H9 (cell line): ENCODE data around the gene MRM2. TPM values are rescaled to one million over a fixed set of nuclear protein-coding genes. Genes with fewer than 3 reads are reported as not detected.
A peak's percentile ranks its signal among the peaks of the same experiment; 100 is the strongest.

ENCODE experiments used
- DNase-seq: peaks from one replicate; pipeline ENCODE4 v3.0.0-alpha.2; 2017
- H2AFZ ChIP-seq: one replicate; pipeline ENCODE4 v1.6.1; 2013; ENCODE audit warnings: mild to moderate bottlenecking, low read length, control low read depth, moderate library complexity
- H2AK5ac ChIP-seq: 2 replicates; pipeline ENCODE4 v1.6.1; 2013; ENCODE audit warnings: low read length, control low read depth, mixed read lengths; ENCODE audit not compliant: insufficient read length
- H2BK120ac ChIP-seq: one replicate; pipeline ENCODE4 v1.6.1; 2013; ENCODE audit warnings: low read depth, mild to moderate bottlenecking, low read length, control low read depth, inconsistent platforms; ENCODE audit not compliant: poor library complexity, severe bottlenecking
- H2BK12ac ChIP-seq: 2 replicates; pipeline ENCODE4 v1.6.1; 2013; ENCODE audit warnings: low read length, control low read depth, mixed read lengths, low read depth; ENCODE audit not compliant: insufficient read length
- H2BK15ac ChIP-seq: 2 replicates; pipeline ENCODE4 v1.6.1; 2013; ENCODE audit warnings: low read depth, low read length, control low read depth
- H2BK20ac ChIP-seq: one replicate; pipeline ENCODE4 v1.6.1; 2013; ENCODE audit warnings: low read depth, mild to moderate bottlenecking, low read length, control low read depth, inconsistent platforms; ENCODE audit not compliant: poor library complexity, severe bottlenecking
- H2BK5ac ChIP-seq: 2 replicates; pipeline ENCODE4 v1.6.1; 2013; ENCODE audit warnings: low read length, control low read depth, mixed read lengths; ENCODE audit not compliant: insufficient read length
- H3K14ac ChIP-seq: 2 replicates; pipeline ENCODE4 v1.6.1; 2013; ENCODE audit warnings: low read length, control low read depth; ENCODE audit not compliant: insufficient read depth
- H3K18ac ChIP-seq: 2 replicates; pipeline ENCODE4 v1.6.1; 2013; ENCODE audit warnings: low read depth, mild to moderate bottlenecking, mixed read lengths, low read length, control low read depth; ENCODE audit not compliant: insufficient read length
- H3K23ac ChIP-seq: 2 replicates; pipeline ENCODE4 v1.6.1; 2013; ENCODE audit warnings: low read length, control low read depth, mixed read lengths, low read depth; ENCODE audit not compliant: insufficient read length
- H3K23me2 ChIP-seq: 2 replicates; pipeline ENCODE4 v1.6.1; 2013; ENCODE audit warnings: low read depth, mild to moderate bottlenecking, mixed read lengths, low read length, control low read depth; ENCODE audit not compliant: insufficient read length, poor library complexity, severe bottlenecking
- H3K27ac ChIP-seq: 2 replicates; pipeline ENCODE4 v1.5.1; 2013; ENCODE audit warnings: low read length, control low read depth, mixed read lengths, low read depth; ENCODE audit not compliant: insufficient read length
- H3K27me3 ChIP-seq: 2 replicates; pipeline ENCODE4 v1.6.1; 2013; ENCODE audit warnings: low read length, control low read depth, inconsistent platforms; ENCODE audit not compliant: insufficient read depth
- H3K4ac ChIP-seq: 2 replicates; pipeline ENCODE4 v1.6.1; 2013; ENCODE audit warnings: low read depth, mild to moderate bottlenecking, control low read depth, inconsistent platforms, low read length, moderate library complexity
- H3K4me1 ChIP-seq: 2 replicates; pipeline ENCODE4 v1.6.1; 2013; ENCODE audit warnings: low read length, control low read depth, inconsistent platforms; ENCODE audit not compliant: insufficient read depth
- H3K4me2 ChIP-seq: 2 replicates; pipeline ENCODE4 v1.6.1; 2013; ENCODE audit warnings: low read length, control low read depth, mixed read lengths; ENCODE audit not compliant: insufficient read length, insufficient read depth
- H3K56ac ChIP-seq: 2 replicates; pipeline ENCODE4 v1.6.1; 2013; ENCODE audit warnings: low read depth, mild to moderate bottlenecking, mixed read lengths, low read length, control low read depth; ENCODE audit not compliant: insufficient read length
- H3K79me1 ChIP-seq: 2 replicates; pipeline ENCODE4 v1.6.1; 2013; ENCODE audit warnings: low read depth, mild to moderate bottlenecking, moderate library complexity, low read length, control low read depth, inconsistent platforms; ENCODE audit not compliant: insufficient read depth, poor library complexity, severe bottlenecking
- H3K79me2 ChIP-seq: 2 replicates; pipeline ENCODE4 v1.6.1; 2013; ENCODE audit warnings: low read length, control low read depth, inconsistent platforms; ENCODE audit not compliant: insufficient read depth
- H3K9ac ChIP-seq: 2 replicates; pipeline ENCODE4 v1.6.1; 2013; ENCODE audit warnings: low read length, control low read depth, mixed read lengths; ENCODE audit not compliant: insufficient read length; ENCODE audit errors: extremely low read depth
- H3K9me3 ChIP-seq: one replicate; pipeline ENCODE4 v1.6.1; 2013; ENCODE audit warnings: low read depth, low read length, inconsistent platforms; ENCODE audit not compliant: control insufficient read depth
- H3T11ph ChIP-seq: one replicate; pipeline ENCODE4 v1.6.1; 2013; ENCODE audit warnings: mild to moderate bottlenecking, low read length, control low read depth, inconsistent platforms
- H4K20me1 ChIP-seq: one replicate; pipeline ENCODE4 v1.6.1; 2013; ENCODE audit not compliant: control insufficient read depth, insufficient read length, insufficient read depth
- H4K5ac ChIP-seq: 2 replicates; pipeline ENCODE4 v1.6.1; 2013; ENCODE audit warnings: low read depth, mild to moderate bottlenecking, mixed read lengths, low read length, control low read depth; ENCODE audit not compliant: insufficient read length
- H4K8ac ChIP-seq: replicated peaks from 2 replicates; pipeline ENCODE4 v1.6.1; 2013; ENCODE audit warnings: low read length, control low read depth, mixed read lengths, low read depth; ENCODE audit not compliant: insufficient read length
- H4K91ac ChIP-seq: 2 replicates; pipeline ENCODE4 v1.6.1; 2013; ENCODE audit warnings: low read depth, mild to moderate bottlenecking, moderate library complexity, mixed read lengths, low read length, control low read depth; ENCODE audit not compliant: insufficient read length
- H3K27ac Mint-ChIP-seq, 3 experiments: 2 replicates in 2 of 3; 3 replicates in 1 of 3; pipeline ENCODE4 v1.8.0; 2020 to 2021; ENCODE audit warnings: mixed read lengths in 3 of 3, mild to moderate bottlenecking in 1 of 3, moderate library complexity in 1 of 3
- H3K27me3 Mint-ChIP-seq: 2 replicates; pipeline ENCODE4 v1.8.0; 2021; ENCODE audit warnings: low read depth, mild to moderate bottlenecking, moderate library complexity, mixed read lengths
- H3K36me3 Mint-ChIP-seq, 3 experiments: 2 replicates in 2 of 3; 3 replicates in 1 of 3; pipeline ENCODE4 v1.8.0; 2020 to 2021; ENCODE audit warnings: low read depth in 3 of 3, mixed read lengths in 3 of 3; ENCODE audit not compliant: insufficient read depth in 1 of 3
- H3K4me1 Mint-ChIP-seq, 2 experiments: 2 replicates each; pipeline ENCODE4 v1.8.0; 2020; ENCODE audit warnings: mixed read lengths in 2 of 2
- H3K4me3 Mint-ChIP-seq, 2 experiments: 2 replicates in 1 of 2; 3 replicates in 1 of 2; pipeline ENCODE4 v1.8.0; 2020 to 2021; ENCODE audit warnings: mild to moderate bottlenecking in 2 of 2, mixed read lengths in 2 of 2, moderate library complexity in 1 of 2
- H3K9me3 Mint-ChIP-seq, 2 experiments: 2 replicates in 1 of 2; 3 replicates in 1 of 2; pipeline ENCODE4 v1.8.0; 2020; ENCODE audit warnings: mild to moderate bottlenecking in 2 of 2, mixed read lengths in 2 of 2, moderate library complexity in 1 of 2
- WGBS: extraction: QIAGEN DNeasy Blood & Tissue Kit; methylation state at CpG from one replicate; pipeline ENCODE4 v1.1.7; 2013; ENCODE audit warnings: missing lambda C conversion rate, low lambda C conversion rate, mixed read lengths; ENCODE audit not compliant: insufficient read length; ENCODE audit errors: extremely low coverage; 5-methylcytosine and 5-hydroxymethylcytosine counted together
- total RNA-seq: library from RNA; stranded (reverse); gene quantifications from 2 replicates; pipeline ENCODE4 v1.2.1, GENCODE V29; 2021
- TF ChIP-seq, protein P1 (sequence below): fragments of 200-600 bp; sonication (generic); conservative IDR thresholded peaks from 3 replicates; pipeline ENCODE4 v1.8.0; 2021; ENCODE audit warnings: antibody characterized with exemption, mild to moderate bottlenecking

The MRM2 gene
- total RNA-seq, 1 experiment from 2014 or later = 59.0 TPM

DNA sequence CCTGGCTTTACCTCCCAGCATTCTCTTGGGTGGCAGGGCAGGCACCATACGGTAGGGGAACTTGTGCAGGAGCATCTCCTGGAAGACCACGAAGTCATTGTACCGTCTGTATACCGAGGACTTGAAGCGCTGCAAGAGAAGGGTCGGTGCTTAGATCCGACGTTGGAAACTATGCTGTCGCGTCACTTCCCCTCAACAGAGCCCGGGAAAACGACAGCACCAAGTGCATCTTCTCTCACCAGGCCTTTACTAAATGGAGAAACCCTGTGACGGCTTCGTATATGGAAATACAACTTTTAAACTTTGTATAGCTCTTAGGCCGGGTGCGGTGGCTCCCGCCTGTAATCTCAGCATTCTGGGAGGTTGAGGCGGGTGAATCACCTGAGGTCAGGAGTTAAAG lies 33.1 kb upstream of the MRM2 start:
- Histone ChIP-seq H3K56ac (no peak overlapping the region), H2AFZ (no peak overlapping the region), H3K18ac (no peak overlapping the region), H2BK5ac (no peak overlapping the region), H4K5ac (no peak overlapping the region), H4K20me1 (no peaks in the 10 kb centered on the region), H3K79me1 (no peaks in the 10 kb centered on the region), H3K79me2 (no peaks in the 10 kb centered on the region), H3K4me2 (no peak overlapping the region), H3K9ac (no peak overlapping the region), H3K14ac (no peak overlapping the region), H2BK120ac (no peak overlapping the region), H4K8ac (no peak overlapping the region), H3K23me2 (no peaks in the 10 kb centered on the region), H2AK5ac (no peak overlapping the region), H3K4ac (no peak overlapping the region), H3K23ac (no peak overlapping the region), H4K91ac (no peak overlapping the region), H3K27me3 (no peaks in the 10 kb centered on the region), H3K4me1 (peaks cover 2% of the 10 kb centered on the region; the same call in 1 of the 2 replicates), H3T11ph (no peak overlapping the region), H2BK12ac (no peak overlapping the region), H2BK15ac (no peak overlapping the region), H3K9me3 (no peaks in the 10 kb centered on the region), H2BK20ac (no peak overlapping the region), H3K27ac (no peak overlapping the region)
- no peak overlapping the region for H3K4me3 Mint-ChIP-seq
- TF ChIP-seq, protein P1, sequence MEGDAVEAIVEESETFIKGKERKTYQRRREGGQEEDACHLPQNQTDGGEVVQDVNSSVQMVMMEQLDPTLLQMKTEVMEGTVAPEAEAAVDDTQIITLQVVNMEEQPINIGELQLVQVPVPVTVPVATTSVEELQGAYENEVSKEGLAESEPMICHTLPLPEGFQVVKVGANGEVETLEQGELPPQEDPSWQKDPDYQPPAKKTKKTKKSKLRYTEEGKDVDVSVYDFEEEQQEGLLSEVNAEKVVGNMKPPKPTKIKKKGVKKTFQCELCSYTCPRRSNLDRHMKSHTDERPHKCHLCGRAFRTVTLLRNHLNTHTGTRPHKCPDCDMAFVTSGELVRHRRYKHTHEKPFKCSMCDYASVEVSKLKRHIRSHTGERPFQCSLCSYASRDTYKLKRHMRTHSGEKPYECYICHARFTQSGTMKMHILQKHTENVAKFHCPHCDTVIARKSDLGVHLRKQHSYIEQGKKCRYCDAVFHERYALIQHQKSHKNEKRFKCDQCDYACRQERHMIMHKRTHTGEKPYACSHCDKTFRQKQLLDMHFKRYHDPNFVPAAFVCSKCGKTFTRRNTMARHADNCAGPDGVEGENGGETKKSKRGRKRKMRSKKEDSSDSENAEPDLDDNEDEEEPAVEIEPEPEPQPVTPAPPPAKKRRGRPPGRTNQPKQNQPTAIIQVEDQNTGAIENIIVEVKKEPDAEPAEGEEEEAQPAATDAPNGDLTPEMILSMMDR = no peak
- H3K27me3 Mint-ChIP-seq = no peaks in the 10 kb centered on the region
- H3K4me1 Mint-ChIP-seq = peaks cover 11 to 15% of the 10 kb centered on the region in 2 experiments
- DNase-seq = no peak
- H3K36me3 Mint-ChIP-seq = peaks cover 7 to 42% (median 29%) of the 10 kb centered on the region in 3 experiments; a peak in 6 of 7 replicates
- no peaks in the 10 kb centered on the region for H3K9me3 Mint-ChIP-seq
- no CpG with 5 or more reads among the region's 18 CpGs for WGBS
- peak overlapping the region in 1 of 3 experiments; percentile 59; a peak in 2 of 7 replicates for H3K27ac Mint-ChIP-seq
